AG04450 (cell line): ENCODE results near the gene SH2D3C. TPM values are rescaled to one million over a fixed set of nuclear protein-coding genes. Genes with fewer than 3 reads are reported as not detected.

Experiments used
- CTCF ChIA-PET: fragments of 300-600, 350-600 bp; formaldehyde crosslinking; extraction: SDS; loops from one replicate; lab custom pipeline; 2022; ENCODE audit warnings: antibody characterized with exemption, inconsistent platforms; lab: Charles Lee
- POLR2A ChIA-PET: fragments of 350-600 bp; formaldehyde crosslinking; extraction: SDS; loops from one replicate; lab custom pipeline; 2021; ENCODE audit warnings: antibody characterized with exemption, inconsistent platforms; lab: Yijun Ruan, JAX
- DNase-seq: peaks from one replicate; pipeline ENCODE4 v3.0.0-alpha.2; 2011; ENCODE audit warnings: low read depth, low spot score
- H3K27ac ChIP-seq: one replicate; pipeline ENCODE4 v1.5.1; 2012; ENCODE audit warnings: low read depth, low read length, control low read depth
- H3K27me3 ChIP-seq: one replicate; pipeline ENCODE4 v1.6.0; 2012; ENCODE audit warnings: low read length; ENCODE audit not compliant: control insufficient read depth, insufficient read depth
- H3K4me3 ChIP-seq: 2 replicates; pipeline ENCODE4 v1.5.1; 2011; ENCODE audit warnings: mild to moderate bottlenecking, low read depth, low read length, control low read depth
- H3K9me3 ChIP-seq: 2 replicates; pipeline ENCODE4 v1.5.1; 2012; ENCODE audit warnings: low read length; ENCODE audit not compliant: control insufficient read depth, insufficient read depth
- CTCF ChIP-seq: IDR thresholded peaks from 2 replicates; pipeline ENCODE4 v1.5.1; 2011; ENCODE audit warnings: low read depth, low read length, control low read depth, inconsistent platforms
- polyA plus RNA-seq: library from polyadenylated mRNA; depleted of rRNA; stranded (reverse); fragments of >200 nt; gene quantifications from 2 replicates; pipeline ENCODE4 v1.2.3, GENCODE V29; 2011

SH2D3C gene
- polyA plus RNA-seq, 1 experiment = not detected

- Histone ChIP-seq H3K9me3 (no peaks in the 10 kb centered on the region), H3K4me3 (peak overlapping the region; percentile 53), H3K27me3 (no peaks in the 10 kb centered on the region), H3K27ac (no peak overlapping the region)
- ChIA-PET CTCF (interaction anchor here (1.2 to 5.3 kb wide), 3 partner anchors 13 to 150 kb away, joined by 3 to 24 read pairs (median 13); partner anchors contain the start of gene TOR2A), POLR2A (interaction anchor here (0.5 to 1.4 kb wide), 7 partner anchors 15 to 163 kb away, joined by 3 to 8 read pairs (median 4); partner anchors contain the start of genes CDK9 and FPGS)
- peak; percentile 92 for DNase-seq
- no peak for TF ChIP-seq CTCF
These were observed 7.4 kb downstream of the SH2D3C start for GRCh38 chr9:127770905-127771569.

GRCh38 chr9:127770583-127770904 lies 7.9 kb downstream of the SH2D3C start:
- H3K9me3 ChIP-seq = no peaks in the 10 kb centered on the region
- no peak overlapping the region; the same call in 1 of the 2 replicates for H3K4me3 ChIP-seq
- CTCF ChIA-PET = interaction anchor here (1.2 to 5.3 kb wide), 3 partner anchors 14 to 150 kb away, joined by 3 to 24 read pairs (median 13); partner anchors contain the start of gene TOR2A
- POLR2A ChIA-PET = interaction anchor here (1.0 to 1.4 kb wide), 4 partner anchors 15 to 42 kb away, joined by 3 to 8 read pairs (median 4); partner anchors contain the start of genes CDK9 and FPGS
- no peak for TF ChIP-seq CTCF
- no peak for DNase-seq
- H3K27ac ChIP-seq = no peak overlapping the region
- H3K27me3 ChIP-seq = no peaks in the 10 kb centered on the region

GRCh38 chr9:127769929-127770582 lies 8.4 kb downstream of the SH2D3C start:
- CTCF ChIA-PET = interaction anchor here (0.6 to 5.3 kb wide), 3 partner anchors 14 to 317 kb away, joined by 5 to 24 read pairs (median 13); partner anchors contain the start of gene TOR2A

GRCh38 chr9:127769101-127769500 lies 9.4 kb downstream of the SH2D3C start:
- DNase-seq = no peak
- CTCF ChIA-PET = interaction anchor here (5.3 kb wide), 1 partner anchor 34 kb away, joined by 24 read pairs; the partner anchor contains the start of gene TOR2A
- Histone ChIP-seq H3K9me3 (no peaks in the 10 kb centered on the region), H3K27ac (no peak overlapping the region), H3K4me3 (no peak overlapping the region), H3K27me3 (peaks cover 2% of the 10 kb centered on the region)
- no peak for TF ChIP-seq CTCF
- POLR2A ChIA-PET = no interaction called here

More at GRCh38 chr9:127769929-127770582, 8.4 kb downstream of the SH2D3C start:
- Histone ChIP-seq H3K9me3 (no peaks in the 10 kb centered on the region), H3K27ac (no peak overlapping the region), H3K27me3 (peaks cover under 1% of the 10 kb centered on the region), H3K4me3 (no peak overlapping the region)
- POLR2A ChIA-PET = interaction anchor here (1.4 kb wide), 1 partner anchor 24 kb away, joined by 4 read pairs; no protein-coding TSS in a partner anchor
- DNase-seq = no peak
- TF ChIP-seq CTCF = no peak

GRCh38 chr9:127768698-127769097 lies 9.8 kb downstream of the SH2D3C start:
- ChIA-PET POLR2A (no interaction called here), CTCF (interaction anchor here (5.3 kb wide), 1 partner anchor 34 kb away, joined by 24 read pairs; the partner anchor contains the start of gene TOR2A)
- H3K4me3 ChIP-seq = no peak overlapping the region
- DNase-seq = no peak
- peaks cover 5% of the 10 kb centered on the region for H3K27me3 ChIP-seq
- no peaks in the 10 kb centered on the region for H3K9me3 ChIP-seq
- TF ChIP-seq CTCF = no peak
- H3K27ac ChIP-seq = no peak overlapping the region
